Measurements from ENCODE around the gene NIPBL. TPM values are rescaled to one million over a fixed set of nuclear protein-coding genes. Genes with fewer than 3 reads are reported as not detected.

NIPBL gene
- total RNA-seq, 2 experiments from 2014 or later: 108 to 120 TPM

DNA sequence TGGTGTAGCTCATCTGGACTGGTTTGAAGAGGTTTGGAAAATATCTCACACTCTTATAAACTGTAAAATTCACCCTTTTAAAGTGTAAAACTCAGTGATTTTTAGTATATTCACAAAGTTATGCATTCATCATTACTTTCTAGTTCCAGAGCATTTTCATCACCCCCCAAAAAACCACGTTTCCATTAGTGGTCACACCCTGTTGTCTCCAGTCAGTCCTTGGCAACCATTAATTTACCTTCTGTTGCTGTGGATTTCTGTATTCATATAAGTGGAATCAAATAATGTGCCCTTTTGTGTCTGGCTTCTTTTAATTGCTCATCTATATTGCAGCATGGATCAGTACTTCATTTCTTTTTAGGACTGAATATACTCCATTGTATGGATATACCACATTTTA is 18.4 kb downstream of the NIPBL start:
- Histone ChIP-seq H3K27ac (ENCODE audit: low read depth in 1 of 2, low read length in 2 of 2) (no peak overlapping the region), H3K4me1 (ENCODE audit: insufficient read depth, low read length) (peaks cover 10% of the 10 kb centered on the region), H3K27me3 (ENCODE audit: control insufficient read depth in 1 of 2, insufficient read depth in 2 of 2, low read length in 2 of 2) (no peaks in the 10 kb centered on the region), H3K4me3 (ENCODE audit: low read length) (no peak overlapping the region), H3K36me3 (ENCODE audit: insufficient read depth, low read length) (peaks cover 7% of the 10 kb centered on the region), H3K9me3 (ENCODE audit: control insufficient read depth in 1 of 2, insufficient read depth in 1 of 2, low read length in 2 of 2) (no peaks in the 10 kb centered on the region)
- DNase-seq (no peak), ATAC-seq (ENCODE audit: poor library complexity) (no peak)
- POLR2A ChIA-PET: interaction anchor here (0.7 to 2.9 kb wide), 2 partner anchors 17 to 19 kb away, joined by 3 to 11 read pairs; no protein-coding TSS in a partner anchor
- Mint-ChIP-seq H3K4me1 (ENCODE audit: low read depth) (peaks cover 70% of the 10 kb centered on the region), H3K36me3 (ENCODE audit: low read depth) (peaks cover 31% of the 10 kb centered on the region), H3K27me3 (no peaks in the 10 kb centered on the region), H3K4me3 (peak overlapping the region; percentile 1), H3K27ac (no peak overlapping the region), H3K9me3 (no peaks in the 10 kb centered on the region)
- CTCF ChIA-PET: interaction anchor here (1.1 kb wide), 1 partner anchor 19 kb away, joined by 4 read pairs; no protein-coding TSS in a partner anchor
- intact Hi-C loops (cut with DNase I, micrococcal nuclease): no loop called here
- TF ChIP-seq, protein P1, sequence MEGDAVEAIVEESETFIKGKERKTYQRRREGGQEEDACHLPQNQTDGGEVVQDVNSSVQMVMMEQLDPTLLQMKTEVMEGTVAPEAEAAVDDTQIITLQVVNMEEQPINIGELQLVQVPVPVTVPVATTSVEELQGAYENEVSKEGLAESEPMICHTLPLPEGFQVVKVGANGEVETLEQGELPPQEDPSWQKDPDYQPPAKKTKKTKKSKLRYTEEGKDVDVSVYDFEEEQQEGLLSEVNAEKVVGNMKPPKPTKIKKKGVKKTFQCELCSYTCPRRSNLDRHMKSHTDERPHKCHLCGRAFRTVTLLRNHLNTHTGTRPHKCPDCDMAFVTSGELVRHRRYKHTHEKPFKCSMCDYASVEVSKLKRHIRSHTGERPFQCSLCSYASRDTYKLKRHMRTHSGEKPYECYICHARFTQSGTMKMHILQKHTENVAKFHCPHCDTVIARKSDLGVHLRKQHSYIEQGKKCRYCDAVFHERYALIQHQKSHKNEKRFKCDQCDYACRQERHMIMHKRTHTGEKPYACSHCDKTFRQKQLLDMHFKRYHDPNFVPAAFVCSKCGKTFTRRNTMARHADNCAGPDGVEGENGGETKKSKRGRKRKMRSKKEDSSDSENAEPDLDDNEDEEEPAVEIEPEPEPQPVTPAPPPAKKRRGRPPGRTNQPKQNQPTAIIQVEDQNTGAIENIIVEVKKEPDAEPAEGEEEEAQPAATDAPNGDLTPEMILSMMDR (IDR thresholded peaks at IDR 0.05): no peak

DNA sequence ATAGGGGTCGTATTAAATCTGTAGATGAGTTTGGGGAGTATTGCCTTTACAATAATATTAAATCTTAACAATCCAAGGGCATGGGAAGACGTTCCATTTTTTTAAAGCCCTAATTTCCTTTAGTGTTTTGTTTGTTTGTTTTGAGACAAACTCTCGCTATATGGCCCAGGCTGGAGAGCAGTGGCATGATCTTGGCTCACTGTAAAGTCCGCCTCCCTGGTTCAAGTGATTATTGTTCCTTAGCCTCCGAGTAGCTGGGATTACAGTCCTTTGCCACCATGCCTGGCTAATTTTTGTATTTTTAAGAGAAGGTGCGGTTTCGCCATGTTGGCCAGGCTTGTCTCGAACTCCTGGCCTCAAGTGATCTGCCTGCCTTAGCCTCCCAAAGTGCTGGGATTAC is 19.9 kb downstream of the NIPBL start:
- peaks cover 10% of the 10 kb centered on the region for H3K4me1 ChIP-seq (ENCODE audit: insufficient read depth, low read length)
- Mint-ChIP-seq H3K36me3 (ENCODE audit: low read depth) (peaks cover 25% of the 10 kb centered on the region), H3K4me1 (ENCODE audit: low read depth) (peaks cover 79% of the 10 kb centered on the region), H3K9me3 (no peaks in the 10 kb centered on the region), H3K4me3 (no peak overlapping the region), H3K27ac (no peak overlapping the region), H3K27me3 (no peaks in the 10 kb centered on the region)
- peaks cover 2% of the 10 kb centered on the region for H3K36me3 ChIP-seq (ENCODE audit: insufficient read depth, low read length)
- CTCF ChIA-PET: no interaction called here
- POLR2A ChIA-PET: no interaction called here
- no peak overlapping the region for H3K4me3 ChIP-seq (ENCODE audit: low read length)
- ATAC-seq (ENCODE audit: poor library complexity): no peak
- TF ChIP-seq, protein P1 (IDR thresholded peaks at IDR 0.05): no peak
- intact Hi-C loops (cut with DNase I, micrococcal nuclease): no loop called here
- H3K9me3 ChIP-seq (ENCODE audit: control insufficient read depth in 1 of 2, insufficient read depth in 1 of 2, low read length in 2 of 2): no peaks in the 10 kb centered on the region
- no peak overlapping the region for H3K27ac ChIP-seq (ENCODE audit: low read depth in 1 of 2, low read length in 2 of 2)
- DNase-seq: no peak
- no peaks in the 10 kb centered on the region for H3K27me3 ChIP-seq (ENCODE audit: control insufficient read depth in 1 of 2, insufficient read depth in 2 of 2, low read length in 2 of 2)

DNA sequence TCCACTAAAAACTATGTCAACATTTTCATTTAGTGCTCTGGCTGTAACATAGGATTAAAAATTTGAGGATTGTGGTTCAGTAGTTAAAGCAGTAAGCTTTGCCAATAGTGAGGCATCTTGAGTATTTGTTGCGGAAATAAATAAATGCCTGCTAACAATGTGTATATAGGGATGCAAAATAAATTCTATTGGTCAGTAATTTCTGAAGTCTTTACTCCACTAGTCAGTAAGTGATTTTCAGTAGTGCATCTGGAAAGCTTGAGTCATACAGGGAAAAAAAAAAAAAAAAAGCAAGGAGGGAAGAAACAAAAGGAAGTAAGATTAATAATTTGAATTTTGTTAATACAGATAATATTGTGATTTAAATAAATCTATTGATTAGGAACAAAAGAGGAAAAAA is 21.0 kb downstream of the NIPBL start:
- H3K9me3 Mint-ChIP-seq: no peaks in the 10 kb centered on the region
- Histone ChIP-seq H3K4me3 (ENCODE audit: low read length) (no peak overlapping the region), H3K36me3 (ENCODE audit: insufficient read depth, low read length) (no peaks in the 10 kb centered on the region), H3K4me1 (ENCODE audit: insufficient read depth, low read length) (peaks cover 10% of the 10 kb centered on the region), H3K27ac (ENCODE audit: low read depth in 1 of 2, low read length in 2 of 2) (no peak overlapping the region), H3K9me3 (ENCODE audit: control insufficient read depth in 1 of 2, insufficient read depth in 1 of 2, low read length in 2 of 2) (no peaks in the 10 kb centered on the region), H3K27me3 (ENCODE audit: control insufficient read depth in 1 of 2, insufficient read depth in 2 of 2, low read length in 2 of 2) (no peaks in the 10 kb centered on the region)
- ATAC-seq (ENCODE audit: poor library complexity) (no peak), DNase-seq (no peak)
- intact Hi-C loops (cut with DNase I, micrococcal nuclease): no loop called here
- H3K27ac Mint-ChIP-seq: no peak overlapping the region
- CTCF ChIA-PET: interaction anchor here (0.6 to 1.0 kb wide), 2 partner anchors 28 to 41 kb away, joined by 3 read pairs; no protein-coding TSS in a partner anchor
- peaks cover 87% of the 10 kb centered on the region for H3K4me1 Mint-ChIP-seq (ENCODE audit: low read depth)
- H3K27me3 Mint-ChIP-seq: no peaks in the 10 kb centered on the region
- no peak overlapping the region for H3K4me3 Mint-ChIP-seq
- TF ChIP-seq, protein P1 (IDR thresholded peaks at IDR 0.05): no peak
- POLR2A ChIA-PET: no interaction called here
- H3K36me3 Mint-ChIP-seq (ENCODE audit: low read depth): peaks cover 21% of the 10 kb centered on the region
